HepG2 (cell line): ENCODE results near the gene SOWAHA. TPM values are rescaled to one million over a fixed set of nuclear protein-coding genes. Genes with fewer than 3 reads are reported as not detected.

Experiments
- ARHGAP35 ChIP-seq: sonication (generic); formaldehyde crosslinking; IDR thresholded peaks from 2 replicates; pipeline ENCODE4 v1.9.0; 2022; ENCODE audit warnings: mild to moderate bottlenecking, inconsistent platforms, moderate library complexity, missing genetic modification reagents, borderline replicate concordance
- FOXM1 ChIP-seq: sonication (generic); formaldehyde crosslinking; IDR thresholded peaks from 2 replicates; pipeline ENCODE4 v1.5.0; 2020; ENCODE audit warnings: missing genetic modification reagents
- HNRNPL ChIP-seq: fragments of 200-400 bp; formaldehyde crosslinking; IDR thresholded peaks from 2 replicates; pipeline ENCODE4 v1.6.1; 2017; ENCODE audit warnings: mild to moderate bottlenecking, low read depth, low read length
- HOXA3 ChIP-seq: sonication (generic); formaldehyde crosslinking; IDR thresholded peaks from 2 replicates; pipeline ENCODE4 v1.5.0; 2020; ENCODE audit warnings: missing genetic modification reagents
- KDM2A ChIP-seq: sonication (generic); formaldehyde crosslinking; IDR thresholded peaks from 2 replicates; pipeline ENCODE4 v1.4.0; 2020; ENCODE audit warnings: low read depth, missing genetic modification reagents, borderline replicate concordance
- KDM5B ChIP-seq: sonication (generic); formaldehyde crosslinking; IDR thresholded peaks from 2 replicates; pipeline ENCODE4 v1.4.0; 2020; ENCODE audit warnings: missing genetic modification reagents, mild to moderate bottlenecking, borderline replicate concordance
- LCORL ChIP-seq, 2 experiments: fragments of 450-650 bp in 1 of 2; sonication (generic) in 1 of 2; formaldehyde crosslinking in 1 of 2; IDR thresholded peaks; 2 replicates each; pipeline versions ENCODE4 v1.5.0 to v1.6.1; 2017 to 2020; ENCODE audit warnings: antibody characterized with exemption in 1 of 2, missing genetic modification reagents in 1 of 2
- NFKBIZ ChIP-seq: IDR thresholded peaks from 2 replicates; pipeline ENCODE4 v1.6.1; 2018; ENCODE audit warnings: missing genetic modification reagents, missing compliant biosample characterization
- REPIN1 ChIP-seq: sonication (generic); formaldehyde crosslinking; IDR thresholded peaks from 2 replicates; pipeline ENCODE4 v1.8.0; 2022; ENCODE audit warnings: missing genetic modification reagents, low read depth, mild to moderate bottlenecking, borderline replicate concordance
- RFX1 ChIP-seq: fragments of 450-650 bp; IDR thresholded peaks from 2 replicates; pipeline ENCODE4 v1.6.1; 2017
- SAP130 ChIP-seq: IDR thresholded peaks from 2 replicates; pipeline ENCODE4 v1.6.1; 2016; ENCODE audit warnings: low read depth
- SIN3B ChIP-seq: fragments of 150-350 bp; IDR thresholded peaks from 2 replicates; pipeline ENCODE4 v1.6.1; 2014; ENCODE audit warnings: low read length
- SKI ChIP-seq: fragments of 450-650 bp; IDR thresholded peaks from one replicate; pipeline ENCODE4 v1.6.1; 2018; ENCODE audit warnings: mild to moderate bottlenecking; ENCODE audit not compliant: partially characterized antibody
- SMC3 ChIP-seq: IDR thresholded peaks from 2 replicates; pipeline ENCODE4 v1.6.1; 2011; ENCODE audit warnings: low read length, improper control_type of control experiment
- TCF12 ChIP-seq, 2 experiments: fragments of 450-650 bp in 1 of 2; sonication (generic) in 1 of 2; formaldehyde crosslinking in 1 of 2; IDR thresholded peaks; 2 replicates each; pipeline versions ENCODE4 v1.6.1 to v1.8.0; 2017 to 2022; ENCODE audit warnings: antibody characterized with exemption in 1 of 2, mild to moderate bottlenecking in 1 of 2, missing genetic modification reagents in 1 of 2, moderate library complexity in 1 of 2
- YY1 ChIP-seq: IDR thresholded peaks from 2 replicates; pipeline ENCODE4 v1.6.1; 2011; ENCODE audit warnings: low read length, low read depth, moderate library complexity, mild to moderate bottlenecking; ENCODE audit not compliant: insufficient read depth, insufficient replicate concordance
- ZMYM2 ChIP-seq: sonication (generic); formaldehyde crosslinking; IDR thresholded peaks from 2 replicates; pipeline ENCODE4 v1.8.0; 2022; ENCODE audit warnings: mild to moderate bottlenecking, missing genetic modification reagents
- ZNF207 ChIP-seq: fragments of 450-650 bp; IDR thresholded peaks from 2 replicates; pipeline ENCODE4 v1.6.1; 2016; ENCODE audit warnings: antibody characterized with exemption, borderline replicate concordance
- ZNF230 ChIP-seq: sonication (generic); formaldehyde crosslinking; IDR thresholded peaks from 2 replicates; pipeline ENCODE4 v1.4.0; 2020; ENCODE audit warnings: mild to moderate bottlenecking, missing genetic modification reagents
- ZNF510 ChIP-seq: sonication (generic); formaldehyde crosslinking; IDR thresholded peaks from 2 replicates; pipeline ENCODE4 v1.4.0; 2020; ENCODE audit warnings: low read depth, mild to moderate bottlenecking, missing genetic modification reagents
- ZNF569 ChIP-seq: sonication (generic); formaldehyde crosslinking; IDR thresholded peaks from 2 replicates; pipeline ENCODE4 v1.5.0; 2020; ENCODE audit warnings: mild to moderate bottlenecking, missing genetic modification reagents, moderate library complexity, borderline replicate concordance
- ZNF772 ChIP-seq: sonication (generic); formaldehyde crosslinking; IDR thresholded peaks from 2 replicates; pipeline ENCODE4 v1.5.0; 2020; ENCODE audit warnings: mild to moderate bottlenecking, missing genetic modification reagents
- polyA plus RNA-seq, 8 experiments: library from polyadenylated mRNA; depleted of rRNA in 3 of 8; stranded (reverse) in 7 of 8; unstranded in 1 of 8; fragments of >200 nt; fragmentation: Illumina TruSeq in 4 of 8; extraction: Trizol in 4 of 8; gene quantifications; 2 replicates each; pipeline versions ENCODE4 v1.2.1 to v1.2.3, GENCODE V29; 2011 to 2016; ENCODE audit warnings: low read depth in 4 of 8, missing spikeins in 1 of 8, mixed read lengths in 1 of 8; ENCODE audit not compliant: insufficient read depth in 1 of 8
- total RNA-seq, 5 experiments: library from RNA; depleted of rRNA; stranded (reverse); fragments of >200 nt; fragmentation: Illumina TruSeq; extraction: Trizol; gene quantifications; 2 replicates each; pipeline ENCODE4 v1.2.3, GENCODE V29; 2016; ENCODE audit warnings: low read depth in 1 of 5
- TF ChIP-seq, protein P1 (sequence below): IDR thresholded peaks from 2 replicates; pipeline ENCODE4 v1.6.1; 2012; ENCODE audit warnings: low read depth, low read length, improper control_type of control experiment
- TF ChIP-seq, protein P2 (sequence below): sonication (generic); formaldehyde crosslinking; IDR thresholded peaks from 2 replicates; pipeline ENCODE4 v1.9.0; 2021; ENCODE audit warnings: missing genetic modification reagents, borderline replicate concordance
- TF ChIP-seq, protein P3 (sequence below): sonication (generic); formaldehyde crosslinking; IDR thresholded peaks from 2 replicates; pipeline ENCODE4 v1.4.0; 2020; ENCODE audit warnings: low read depth, mild to moderate bottlenecking, missing genetic modification reagents

The SOWAHA gene
- total and polyA plus RNA-seq, 2 of the 13 experiments (the other 11 are each of a cell fraction or from before 2014, with no cell fraction given), result 0.95 to 1.9 TPM

GRCh38 chr5:132820162-132820754, 7.2 kb downstream of the SOWAHA start (continued):
- TF ChIP-seq RFX1, result no peak
- TF ChIP-seq REPIN1, result peak; percentile 51; the same call in 1 of the 2 replicates
- TF ChIP-seq FOXM1 (CRISPR knock-in tag), result no peak
- TF ChIP-seq SIN3B, result no peak
- TF ChIP-seq, protein P1, sequence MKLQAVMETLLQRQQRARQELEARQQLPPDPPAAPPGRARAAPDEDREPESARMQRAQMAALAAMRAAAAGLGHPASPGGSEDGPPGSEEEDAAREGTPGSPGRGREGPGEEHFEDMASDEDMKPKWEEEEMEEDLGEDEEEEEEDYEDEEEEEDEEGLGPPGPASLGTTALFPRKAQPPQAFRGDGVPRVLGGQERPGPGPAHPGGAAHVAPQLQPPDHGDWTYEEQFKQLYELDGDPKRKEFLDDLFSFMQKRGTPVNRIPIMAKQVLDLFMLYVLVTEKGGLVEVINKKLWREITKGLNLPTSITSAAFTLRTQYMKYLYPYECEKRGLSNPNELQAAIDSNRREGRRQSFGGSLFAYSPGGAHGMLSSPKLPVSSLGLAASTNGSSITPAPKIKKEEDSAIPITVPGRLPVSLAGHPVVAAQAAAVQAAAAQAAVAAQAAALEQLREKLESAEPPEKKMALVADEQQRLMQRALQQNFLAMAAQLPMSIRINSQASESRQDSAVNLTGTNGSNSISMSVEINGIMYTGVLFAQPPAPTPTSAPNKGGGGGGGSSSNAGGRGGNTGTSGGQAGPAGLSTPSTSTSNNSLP, result no peak; the same call in 1 of the 2 replicates
- no peak for TF ChIP-seq NFKBIZ (CRISPR knock-in tag)
- TF ChIP-seq ZMYM2 (CRISPR knock-in tag), result 0 out of 2 replicates have a peak, but pooled peaks have one; percentile 34
- TF ChIP-seq HOXA3 (CRISPR knock-in tag), result peak; percentile 15; the same call in 1 of the 2 replicates
- 0 out of 2 replicates have a peak, but pooled peaks have one; percentile 21 for TF ChIP-seq ARHGAP35 (CRISPR knock-in tag)
- peak; percentile 98 for TF ChIP-seq SMC3
- no peak for TF ChIP-seq SKI
- TF ChIP-seq, protein P2, sequence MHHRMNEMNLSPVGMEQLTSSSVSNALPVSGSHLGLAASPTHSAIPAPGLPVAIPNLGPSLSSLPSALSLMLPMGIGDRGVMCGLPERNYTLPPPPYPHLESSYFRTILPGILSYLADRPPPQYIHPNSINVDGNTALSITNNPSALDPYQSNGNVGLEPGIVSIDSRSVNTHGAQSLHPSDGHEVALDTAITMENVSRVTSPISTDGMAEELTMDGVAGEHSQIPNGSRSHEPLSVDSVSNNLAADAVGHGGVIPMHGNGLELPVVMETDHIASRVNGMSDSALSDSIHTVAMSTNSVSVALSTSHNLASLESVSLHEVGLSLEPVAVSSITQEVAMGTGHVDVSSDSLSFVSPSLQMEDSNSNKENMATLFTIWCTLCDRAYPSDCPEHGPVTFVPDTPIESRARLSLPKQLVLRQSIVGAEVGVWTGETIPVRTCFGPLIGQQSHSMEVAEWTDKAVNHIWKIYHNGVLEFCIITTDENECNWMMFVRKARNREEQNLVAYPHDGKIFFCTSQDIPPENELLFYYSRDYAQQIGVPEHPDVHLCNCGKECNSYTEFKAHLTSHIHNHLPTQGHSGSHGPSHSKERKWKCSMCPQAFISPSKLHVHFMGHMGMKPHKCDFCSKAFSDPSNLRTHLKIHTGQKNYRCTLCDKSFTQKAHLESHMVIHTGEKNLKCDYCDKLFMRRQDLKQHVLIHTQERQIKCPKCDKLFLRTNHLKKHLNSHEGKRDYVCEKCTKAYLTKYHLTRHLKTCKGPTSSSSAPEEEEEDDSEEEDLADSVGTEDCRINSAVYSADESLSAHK, result no peak
- 0 out of 2 replicates have a peak, but pooled peaks have one; percentile 54 for TF ChIP-seq ZNF230 (CRISPR knock-in tag)
- TF ChIP-seq ZNF772 (CRISPR knock-in tag), result 0 out of 2 replicates have a peak, but pooled peaks have one; percentile 32
- TF ChIP-seq ZNF510 (CRISPR knock-in tag), result peak; percentile 57; the same call in 1 of the 2 replicates
- peak; percentile 73 for TF ChIP-seq YY1
- TF ChIP-seq KDM5B (CRISPR knock-in tag), result 0 out of 2 replicates have a peak, but pooled peaks have one; percentile 40
- no peak for TF ChIP-seq ZNF207
- TF ChIP-seq LCORL (IDR thresholded peaks at IDR 0.05), result no peak
- 0 out of 2 replicates have a peak, but pooled peaks have one; percentile 47 for TF ChIP-seq LCORL (CRISPR knock-in tag; IDR thresholded peaks at IDR 0.05)
- TF ChIP-seq, protein P3, sequence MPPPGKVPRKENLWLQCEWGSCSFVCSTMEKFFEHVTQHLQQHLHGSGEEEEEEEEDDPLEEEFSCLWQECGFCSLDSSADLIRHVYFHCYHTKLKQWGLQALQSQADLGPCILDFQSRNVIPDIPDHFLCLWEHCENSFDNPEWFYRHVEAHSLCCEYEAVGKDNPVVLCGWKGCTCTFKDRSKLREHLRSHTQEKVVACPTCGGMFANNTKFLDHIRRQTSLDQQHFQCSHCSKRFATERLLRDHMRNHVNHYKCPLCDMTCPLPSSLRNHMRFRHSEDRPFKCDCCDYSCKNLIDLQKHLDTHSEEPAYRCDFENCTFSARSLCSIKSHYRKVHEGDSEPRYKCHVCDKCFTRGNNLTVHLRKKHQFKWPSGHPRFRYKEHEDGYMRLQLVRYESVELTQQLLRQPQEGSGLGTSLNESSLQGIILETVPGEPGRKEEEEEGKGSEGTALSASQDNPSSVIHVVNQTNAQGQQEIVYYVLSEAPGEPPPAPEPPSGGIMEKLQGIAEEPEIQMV (CRISPR knock-in tag), result no peak
- TF ChIP-seq SAP130 (CRISPR knock-in tag), result peak; percentile 44
- TF ChIP-seq TCF12 (IDR thresholded peaks at IDR 0.05), result no peak
- TF ChIP-seq TCF12 (CRISPR knock-in tag; IDR thresholded peaks at IDR 0.05), result 0 out of 2 replicates have a peak, but pooled peaks have one; percentile 28
- peak; percentile 1 for TF ChIP-seq KDM2A (CRISPR knock-in tag)
- no peak for TF ChIP-seq ZNF569 (CRISPR knock-in tag)
- TF ChIP-seq HNRNPL, result no peak
